HG02678 (cell line): Measurements from ENCODE around the gene ITPRID2.
"Not testable (repeated sequence)": the region's sequence is repeated elsewhere in the genome, so short reads cannot be mapped to it uniquely, and the experiment has no call there.

Source experiments
- ATAC-seq: cut with Tn5 transposase; IDR thresholded peaks from one replicate; pipeline ENCODE4 v1.9.1; 2021; ENCODE audit warnings: mild to moderate bottlenecking, moderate library complexity; ENCODE audit not compliant: unreplicated experiment

The ITPRID2 gene

GRCh38 chr2:181958726-181959125, 67.2 kb downstream of the ITPRID2 start:
- no peak for ATAC-seq

GRCh38 chr2:181959508-181959907, 68.0 kb downstream of the ITPRID2 start:
- ATAC-seq = no peak

- ATAC-seq = not testable (repeated sequence)
Observed at GRCh38 chr2:181961167-181961566, 69.6 kb downstream of the ITPRID2 start.

GRCh38 chr2:181962142-181962541, 70.6 kb downstream of the ITPRID2 start:
- ATAC-seq = no peak

- no peak for ATAC-seq
Observed at GRCh38 chr2:181970160-181970794, 78.7 kb downstream of the ITPRID2 start.

GRCh38 chr2:181971032-181971431, 79.5 kb downstream of the ITPRID2 start:
- no peak for ATAC-seq

GRCh38 chr2:181972431-181973170, 81.1 kb downstream of the ITPRID2 start:
- no peak for ATAC-seq

- no peak for ATAC-seq
Observed at GRCh38 chr2:181973171-181973783, 81.7 kb downstream of the ITPRID2 start.

- no peak for ATAC-seq
Observed at GRCh38 chr2:181977661-181978350, 86.3 kb downstream of the ITPRID2 start.

GRCh38 chr2:181978351-181979150, 87.0 kb downstream of the ITPRID2 start:
- no peak for ATAC-seq
